ENCODE results near the gene KLC1.

DNA sequence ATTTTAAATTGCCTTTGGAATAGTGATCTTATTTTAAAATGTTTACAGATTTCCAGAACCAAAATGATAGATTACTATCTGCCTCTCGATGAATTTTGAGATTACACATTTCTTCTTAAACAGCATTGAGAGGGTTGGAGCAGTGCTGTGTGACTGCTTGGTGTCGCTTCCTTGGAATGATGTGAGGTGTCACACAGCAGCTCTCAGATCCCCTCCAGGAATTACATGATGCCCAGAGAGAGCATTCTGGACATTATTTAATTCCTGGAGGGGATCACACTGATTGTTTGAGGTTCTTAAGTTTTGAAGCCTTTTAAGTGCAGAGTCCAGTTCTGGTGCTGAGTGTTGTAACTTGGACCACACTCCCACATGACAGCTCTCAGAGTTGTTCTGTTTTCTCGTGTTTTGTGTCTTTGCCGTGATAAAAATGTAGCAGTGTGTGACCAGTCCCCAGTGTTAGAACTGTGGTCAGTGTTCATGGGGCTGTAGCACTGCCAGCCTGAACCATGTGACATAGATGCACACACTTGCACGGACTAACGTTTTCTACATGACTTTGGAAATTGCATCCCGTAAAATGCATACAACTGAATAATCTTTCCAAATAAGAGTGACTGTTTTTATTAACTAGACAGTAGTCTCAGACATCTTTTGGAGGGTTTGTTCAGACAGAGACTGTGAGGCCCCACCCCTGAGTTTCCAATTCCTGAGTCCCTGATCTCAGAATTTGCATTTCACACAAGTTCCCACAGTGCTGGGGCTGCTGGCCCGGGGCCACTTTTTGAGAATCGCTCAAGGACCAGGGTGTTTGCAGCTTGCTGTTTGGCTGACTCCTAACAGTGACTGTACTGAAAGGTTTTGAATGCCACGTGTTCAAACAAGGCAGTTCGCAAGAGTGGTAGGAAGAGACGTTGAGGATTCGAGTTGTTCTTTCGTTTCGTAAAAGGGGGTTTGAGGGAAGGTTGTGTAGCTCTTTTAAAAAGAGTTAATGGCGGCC lies 60.2 kb downstream of the KLC1 start:
- TF ChIP-seq, protein P1, sequence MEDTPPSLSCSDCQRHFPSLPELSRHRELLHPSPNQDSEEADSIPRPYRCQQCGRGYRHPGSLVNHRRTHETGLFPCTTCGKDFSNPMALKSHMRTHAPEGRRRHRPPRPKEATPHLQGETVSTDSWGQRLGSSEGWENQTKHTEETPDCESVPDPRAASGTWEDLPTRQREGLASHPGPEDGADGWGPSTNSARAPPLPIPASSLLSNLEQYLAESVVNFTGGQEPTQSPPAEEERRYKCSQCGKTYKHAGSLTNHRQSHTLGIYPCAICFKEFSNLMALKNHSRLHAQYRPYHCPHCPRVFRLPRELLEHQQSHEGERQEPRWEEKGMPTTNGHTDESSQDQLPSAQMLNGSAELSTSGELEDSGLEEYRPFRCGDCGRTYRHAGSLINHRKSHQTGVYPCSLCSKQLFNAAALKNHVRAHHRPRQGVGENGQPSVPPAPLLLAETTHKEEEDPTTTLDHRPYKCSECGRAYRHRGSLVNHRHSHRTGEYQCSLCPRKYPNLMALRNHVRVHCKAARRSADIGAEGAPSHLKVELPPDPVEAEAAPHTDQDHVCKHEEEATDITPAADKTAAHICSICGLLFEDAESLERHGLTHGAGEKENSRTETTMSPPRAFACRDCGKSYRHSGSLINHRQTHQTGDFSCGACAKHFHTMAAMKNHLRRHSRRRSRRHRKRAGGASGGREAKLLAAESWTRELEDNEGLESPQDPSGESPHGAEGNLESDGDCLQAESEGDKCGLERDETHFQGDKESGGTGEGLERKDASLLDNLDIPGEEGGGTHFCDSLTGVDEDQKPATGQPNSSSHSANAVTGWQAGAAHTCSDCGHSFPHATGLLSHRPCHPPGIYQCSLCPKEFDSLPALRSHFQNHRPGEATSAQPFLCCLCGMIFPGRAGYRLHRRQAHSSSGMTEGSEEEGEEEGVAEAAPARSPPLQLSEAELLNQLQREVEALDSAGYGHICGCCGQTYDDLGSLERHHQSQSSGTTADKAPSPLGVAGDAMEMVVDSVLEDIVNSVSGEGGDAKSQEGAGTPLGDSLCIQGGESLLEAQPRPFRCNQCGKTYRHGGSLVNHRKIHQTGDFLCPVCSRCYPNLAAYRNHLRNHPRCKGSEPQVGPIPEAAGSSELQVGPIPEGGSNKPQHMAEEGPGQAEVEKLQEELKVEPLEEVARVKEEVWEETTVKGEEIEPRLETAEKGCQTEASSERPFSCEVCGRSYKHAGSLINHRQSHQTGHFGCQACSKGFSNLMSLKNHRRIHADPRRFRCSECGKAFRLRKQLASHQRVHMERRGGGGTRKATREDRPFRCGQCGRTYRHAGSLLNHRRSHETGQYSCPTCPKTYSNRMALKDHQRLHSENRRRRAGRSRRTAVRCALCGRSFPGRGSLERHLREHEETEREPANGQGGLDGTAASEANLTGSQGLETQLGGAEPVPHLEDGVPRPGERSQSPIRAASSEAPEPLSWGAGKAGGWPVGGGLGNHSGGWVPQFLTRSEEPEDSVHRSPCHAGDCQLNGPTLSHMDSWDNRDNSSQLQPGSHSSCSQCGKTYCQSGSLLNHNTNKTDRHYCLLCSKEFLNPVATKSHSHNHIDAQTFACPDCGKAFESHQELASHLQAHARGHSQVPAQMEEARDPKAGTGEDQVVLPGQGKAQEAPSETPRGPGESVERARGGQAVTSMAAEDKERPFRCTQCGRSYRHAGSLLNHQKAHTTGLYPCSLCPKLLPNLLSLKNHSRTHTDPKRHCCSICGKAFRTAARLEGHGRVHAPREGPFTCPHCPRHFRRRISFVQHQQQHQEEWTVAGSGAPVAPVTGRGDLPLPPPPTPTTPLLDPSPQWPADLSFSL (CRISPR knock-in tag; IDR thresholded peaks at IDR 0.05), result no peak
- TF ChIP-seq ZNF792 (CRISPR knock-in tag; IDR thresholded peaks at IDR 0.05), result no peak
- no peak for TF ChIP-seq MTA3 (CRISPR knock-in tag; IDR thresholded peaks at IDR 0.05)
- no peak for TF ChIP-seq FOXJ3 (CRISPR knock-in tag; IDR thresholded peaks at IDR 0.05; ENCODE audit: borderline replicate concordance)
- no peak for TF ChIP-seq JUND (CRISPR knock-in tag; IDR thresholded peaks at IDR 0.05)
- TF ChIP-seq SNAPC2 (CRISPR knock-in tag; IDR thresholded peaks at IDR 0.05), result no peak
- TF ChIP-seq, protein P2, sequence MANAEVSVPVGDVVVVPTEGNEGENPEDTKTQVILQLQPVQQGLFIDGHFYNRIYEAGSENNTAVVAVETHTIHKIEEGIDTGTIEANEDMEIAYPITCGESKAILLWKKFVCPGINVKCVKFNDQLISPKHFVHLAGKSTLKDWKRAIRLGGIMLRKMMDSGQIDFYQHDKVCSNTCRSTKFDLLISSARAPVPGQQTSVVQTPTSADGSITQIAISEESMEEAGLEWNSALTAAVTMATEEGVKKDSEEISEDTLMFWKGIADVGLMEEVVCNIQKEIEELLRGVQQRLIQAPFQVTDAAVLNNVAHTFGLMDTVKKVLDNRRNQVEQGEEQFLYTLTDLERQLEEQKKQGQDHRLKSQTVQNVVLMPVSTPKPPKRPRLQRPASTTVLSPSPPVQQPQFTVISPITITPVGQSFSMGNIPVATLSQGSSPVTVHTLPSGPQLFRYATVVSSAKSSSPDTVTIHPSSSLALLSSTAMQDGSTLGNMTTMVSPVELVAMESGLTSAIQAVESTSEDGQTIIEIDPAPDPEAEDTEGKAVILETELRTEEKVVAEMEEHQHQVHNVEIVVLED (CRISPR knock-in tag; IDR thresholded peaks at IDR 0.05; ENCODE audit: borderline replicate concordance), result no peak
- TF ChIP-seq, protein P3, sequence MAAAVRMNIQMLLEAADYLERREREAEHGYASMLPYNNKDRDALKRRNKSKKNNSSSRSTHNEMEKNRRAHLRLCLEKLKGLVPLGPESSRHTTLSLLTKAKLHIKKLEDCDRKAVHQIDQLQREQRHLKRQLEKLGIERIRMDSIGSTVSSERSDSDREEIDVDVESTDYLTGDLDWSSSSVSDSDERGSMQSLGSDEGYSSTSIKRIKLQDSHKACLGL (CRISPR knock-in tag; IDR thresholded peaks at IDR 0.05), result no peak
- TF ChIP-seq SRF (IDR thresholded peaks at IDR 0.05; ENCODE audit: low read depth, low read length), result no peak
- TF ChIP-seq, protein P4, sequence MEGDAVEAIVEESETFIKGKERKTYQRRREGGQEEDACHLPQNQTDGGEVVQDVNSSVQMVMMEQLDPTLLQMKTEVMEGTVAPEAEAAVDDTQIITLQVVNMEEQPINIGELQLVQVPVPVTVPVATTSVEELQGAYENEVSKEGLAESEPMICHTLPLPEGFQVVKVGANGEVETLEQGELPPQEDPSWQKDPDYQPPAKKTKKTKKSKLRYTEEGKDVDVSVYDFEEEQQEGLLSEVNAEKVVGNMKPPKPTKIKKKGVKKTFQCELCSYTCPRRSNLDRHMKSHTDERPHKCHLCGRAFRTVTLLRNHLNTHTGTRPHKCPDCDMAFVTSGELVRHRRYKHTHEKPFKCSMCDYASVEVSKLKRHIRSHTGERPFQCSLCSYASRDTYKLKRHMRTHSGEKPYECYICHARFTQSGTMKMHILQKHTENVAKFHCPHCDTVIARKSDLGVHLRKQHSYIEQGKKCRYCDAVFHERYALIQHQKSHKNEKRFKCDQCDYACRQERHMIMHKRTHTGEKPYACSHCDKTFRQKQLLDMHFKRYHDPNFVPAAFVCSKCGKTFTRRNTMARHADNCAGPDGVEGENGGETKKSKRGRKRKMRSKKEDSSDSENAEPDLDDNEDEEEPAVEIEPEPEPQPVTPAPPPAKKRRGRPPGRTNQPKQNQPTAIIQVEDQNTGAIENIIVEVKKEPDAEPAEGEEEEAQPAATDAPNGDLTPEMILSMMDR (CRISPR knock-in tag; IDR thresholded peaks at IDR 0.05), result no peak

Data from HepG2 (cell line).